ENCODE measurements around the gene SEPTIN12.

GRCh38 chr16:4760221-4760910 is 27.8 kb downstream of the SEPTIN12 start:
- TF ChIP-seq CTCF (IDR thresholded peaks at IDR 0.05; ENCODE audit: poor library complexity) (no peak), EZH2 (IDR thresholded peaks at IDR 0.05; ENCODE audit: borderline replicate concordance) (no peak), EZH2phosphoT487 (IDR thresholded peaks at IDR 0.05; ENCODE audit: low read depth, severe bottlenecking, unreplicated experiment) (no peak)

Measured in hepatocyte (in vitro differentiated cells).